Activated CD8-positive, alpha-beta memory T cell treated with anti-CD3 and anti-CD28 coated beads, Interleukin-2, amount 10 ng/mL, durations not matched to agents 7 days and 5 days (primary cell): ENCODE measurements around the gene ZNRF3. TPM values are rescaled to one million over a fixed set of nuclear protein-coding genes. Genes with fewer than 3 reads are reported as not detected.
"Not testable (repeated sequence)": the region's sequence is repeated elsewhere in the genome, so short reads cannot be mapped to it uniquely, and the experiment has no call there.

Source experiments
- ATAC-seq: fragments of 150-1000 bp; cut with Tn5 transposase; one replicate; pipeline ENCODE4 v1.10.0; 2021; ENCODE audit warnings: moderate library complexity
- CTCF ChIA-PET: fragments of 350-600 bp; sonication (Branson Sonifier 250); formaldehyde crosslinking; loops from one replicate; lab custom pipeline; 2021; ENCODE audit warnings: antibody characterized with exemption; lab: Charles Lee
- DNase-seq: peaks from one replicate; pipeline ENCODE4 v3.0.0-alpha.2; 2020
- H3K27ac Mint-ChIP-seq: one replicate; pipeline ENCODE4 v1.8.0; 2021; ENCODE audit warnings: mild to moderate bottlenecking, mixed read lengths
- H3K27me3 Mint-ChIP-seq: one replicate; pipeline ENCODE4 v1.8.0; 2021; ENCODE audit warnings: mixed read lengths
- H3K36me3 Mint-ChIP-seq: one replicate; pipeline ENCODE4 v1.8.0; 2021; ENCODE audit warnings: mild to moderate bottlenecking, mixed read lengths
- H3K4me1 Mint-ChIP-seq: one replicate; pipeline ENCODE4 v1.8.0; 2021; ENCODE audit warnings: mixed read lengths
- H3K4me3 Mint-ChIP-seq: one replicate; pipeline ENCODE4 v1.8.0; 2021; ENCODE audit warnings: mild to moderate bottlenecking, moderate library complexity, mixed read lengths
- H3K9me3 Mint-ChIP-seq: one replicate; pipeline ENCODE4 v1.8.0; 2022; ENCODE audit warnings: low read depth, mixed read lengths
- total RNA-seq, 2 experiments: library from RNA; stranded (reverse); gene quantifications; one replicate each; pipeline ENCODE4 v1.2.3, GENCODE V29; 2021

Gene ZNRF3
- total RNA-seq, 2 experiments from 2014 or later, result 0.26 to 0.79 TPM

- H3K36me3 Mint-ChIP-seq, result no peaks in the 10 kb centered on the region
- H3K27me3 Mint-ChIP-seq, result peaks cover 77% of the 10 kb centered on the region
- ATAC-seq (no peak), DNase-seq (no peak)
- H3K27ac Mint-ChIP-seq, result no peak overlapping the region
- H3K9me3 Mint-ChIP-seq, result no peaks in the 10 kb centered on the region
- H3K4me3 Mint-ChIP-seq, result no peak overlapping the region
- CTCF ChIA-PET, result interaction anchor here (1.7 to 2.1 kb wide), 2 partner anchors 9 to 176 kb away, joined by 6 to 12 read pairs; no protein-coding TSS in a partner anchor
- peaks cover 10% of the 10 kb centered on the region for H3K4me1 Mint-ChIP-seq
These were observed 148.0 kb downstream of the ZNRF3 start for GRCh38 chr22:29031227-29032011.

GRCh38 chr22:29032014-29032475 is 148.7 kb downstream of the ZNRF3 start:
- Mint-ChIP-seq H3K4me3 (no peak overlapping the region), H3K36me3 (no peaks in the 10 kb centered on the region), H3K27me3 (peaks cover 72% of the 10 kb centered on the region), H3K9me3 (no peaks in the 10 kb centered on the region), H3K27ac (no peak overlapping the region), H3K4me1 (peaks cover 10% of the 10 kb centered on the region)
- ATAC-seq (no peak), DNase-seq (no peak)
- CTCF ChIA-PET, result interaction anchor here (1.7 to 2.1 kb wide), 2 partner anchors 8 to 177 kb away, joined by 6 to 12 read pairs; no protein-coding TSS in a partner anchor

- DNase-seq (no peak), ATAC-seq (no peak)
- no peaks in the 10 kb centered on the region for H3K36me3 Mint-ChIP-seq
- H3K27me3 Mint-ChIP-seq, result peaks cover 70% of the 10 kb centered on the region
- H3K4me3 Mint-ChIP-seq, result no peak overlapping the region
- H3K4me1 Mint-ChIP-seq, result peaks cover 10% of the 10 kb centered on the region
- H3K9me3 Mint-ChIP-seq, result no peaks in the 10 kb centered on the region
- CTCF ChIA-PET, result interaction anchor here (2.1 kb wide), 1 partner anchor 177 kb away, joined by 6 read pairs; no protein-coding TSS in a partner anchor
- no peak overlapping the region for H3K27ac Mint-ChIP-seq
These were observed 149.2 kb downstream of the ZNRF3 start for GRCh38 chr22:29032584-29032983.

DNA sequence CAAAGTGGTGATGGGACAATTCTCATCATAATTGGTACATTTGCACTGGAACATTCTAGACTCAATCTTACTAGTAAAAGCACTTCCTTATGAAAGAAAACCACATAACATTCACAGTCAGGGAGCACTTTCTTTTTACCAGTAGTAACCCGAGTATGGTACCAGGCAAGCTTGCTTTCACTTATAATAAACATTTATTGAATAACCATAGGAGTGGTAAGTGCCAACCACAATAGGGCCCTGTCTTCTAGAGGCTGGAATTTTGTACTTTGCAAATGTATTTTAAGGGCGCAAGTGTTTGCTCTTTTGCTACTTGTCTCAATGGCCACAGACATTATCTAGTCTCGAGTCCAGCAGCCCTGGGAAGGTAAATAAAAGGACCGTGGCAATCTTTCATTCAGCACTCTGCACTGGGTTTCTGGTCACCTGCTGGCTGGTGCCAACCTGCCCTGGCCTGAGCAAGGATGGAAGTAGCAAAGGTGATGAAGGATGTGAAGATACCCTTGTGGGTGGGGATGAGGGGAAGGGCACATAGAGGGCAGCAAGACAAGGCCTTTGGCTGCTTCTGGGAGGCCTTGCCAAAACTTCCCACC is 154.1 kb downstream of the ZNRF3 start:
- Mint-ChIP-seq H3K4me3 (no peak overlapping the region), H3K9me3 (no peaks in the 10 kb centered on the region), H3K36me3 (no peaks in the 10 kb centered on the region), H3K27me3 (peaks cover 46% of the 10 kb centered on the region), H3K27ac (no peak overlapping the region), H3K4me1 (no peaks in the 10 kb centered on the region)
- CTCF ChIA-PET, result interaction anchor here (1.6 kb wide), 1 partner anchor 208 kb away, joined by 7 read pairs; no protein-coding TSS in a partner anchor
- DNase-seq, result no peak
- no peak for ATAC-seq

- Mint-ChIP-seq H3K9me3 (no peaks in the 10 kb centered on the region), H3K4me3 (no peak overlapping the region), H3K27me3 (peaks cover 38% of the 10 kb centered on the region), H3K36me3 (no peaks in the 10 kb centered on the region), H3K4me1 (no peaks in the 10 kb centered on the region), H3K27ac (no peak overlapping the region)
- CTCF ChIA-PET, result interaction anchor here (0.7 to 6.1 kb wide), 13 partner anchors 8 to 438 kb away, joined by 3 to 56 read pairs (median 7); partner anchors contain the start of genes KREMEN1 and ZNRF3
- no peak for DNase-seq
- no peak for ATAC-seq
These were observed 155.8 kb downstream of the ZNRF3 start for GRCh38 chr22:29039148-29039547.

DNA sequence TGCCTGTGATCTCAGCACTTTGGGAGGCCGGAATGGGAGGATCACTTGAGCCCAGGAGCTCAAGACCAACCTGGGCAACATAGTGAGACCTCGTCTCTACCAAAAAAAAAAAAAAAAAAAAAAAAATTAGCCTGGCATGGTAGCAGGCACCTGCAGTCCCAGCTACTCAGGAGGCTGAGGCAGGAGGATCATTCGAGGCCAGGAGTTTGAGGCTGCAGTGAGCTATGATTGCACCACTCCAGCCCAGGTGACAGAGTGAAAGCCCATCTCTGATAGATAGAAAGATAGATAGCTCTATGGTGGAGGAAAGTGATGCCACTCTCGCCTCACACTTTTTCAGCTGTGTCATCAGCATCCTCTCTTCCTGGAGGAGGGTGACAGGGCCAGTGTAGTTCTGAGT is 156.3 kb downstream of the ZNRF3 start:
- H3K36me3 Mint-ChIP-seq, H3K4me3 Mint-ChIP-seq, DNase-seq, H3K27ac Mint-ChIP-seq, H3K4me1 Mint-ChIP-seq, ATAC-seq, H3K9me3 Mint-ChIP-seq: not testable (repeated sequence)
- CTCF ChIA-PET, result interaction anchor here (0.7 to 6.1 kb wide), 18 partner anchors 8 to 439 kb away, joined by 3 to 56 read pairs (median 5); partner anchors contain the start of genes KREMEN1 and ZNRF3
- peaks cover 35% of the 10 kb centered on the region for H3K27me3 Mint-ChIP-seq

GRCh38 chr22:29040385-29041275 is 157.3 kb downstream of the ZNRF3 start:
- H3K36me3 Mint-ChIP-seq, result no peaks in the 10 kb centered on the region
- peak; percentile 71 for DNase-seq
- H3K27ac Mint-ChIP-seq, result no peak overlapping the region
- H3K9me3 Mint-ChIP-seq, result no peaks in the 10 kb centered on the region
- peaks cover 35% of the 10 kb centered on the region for H3K27me3 Mint-ChIP-seq
- CTCF ChIA-PET, result interaction anchor here (0.5 to 6.1 kb wide), 45 partner anchors 9 to 1021 kb away, joined by 3 to 56 read pairs (median 4); partner anchors contain the start of genes XBP1 and ZNRF3
- no peak for ATAC-seq
- H3K4me1 Mint-ChIP-seq, result no peaks in the 10 kb centered on the region
- no peak overlapping the region for H3K4me3 Mint-ChIP-seq

DNA sequence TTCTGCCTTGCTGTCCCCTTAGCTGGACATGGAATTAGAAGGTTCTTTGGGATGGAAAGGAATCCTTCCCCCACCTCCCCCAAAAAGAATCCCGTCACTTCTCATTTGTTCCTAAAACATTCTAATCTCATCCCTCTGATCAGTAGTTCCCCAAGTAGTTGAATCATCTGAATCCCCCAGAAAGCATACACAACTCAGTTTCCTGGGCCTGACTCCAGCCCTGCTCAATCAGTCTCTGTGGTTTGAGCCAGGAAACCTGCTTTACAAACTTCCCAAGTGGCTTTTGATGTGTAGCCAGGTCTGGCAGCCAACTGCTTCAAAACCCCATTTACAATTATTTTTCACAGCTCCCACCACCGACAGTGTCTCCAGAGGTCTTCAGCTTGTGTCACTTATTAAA is 158.0 kb downstream of the ZNRF3 start:
- no peaks in the 10 kb centered on the region for H3K9me3 Mint-ChIP-seq
- H3K36me3 Mint-ChIP-seq, result no peaks in the 10 kb centered on the region

GRCh38 chr22:29043906-29044575 is 160.7 kb downstream of the ZNRF3 start:
- Mint-ChIP-seq H3K27me3 (peaks cover 15% of the 10 kb centered on the region), H3K4me1 (no peaks in the 10 kb centered on the region), H3K4me3 (no peak overlapping the region), H3K36me3 (no peaks in the 10 kb centered on the region), H3K9me3 (no peaks in the 10 kb centered on the region), H3K27ac (no peak overlapping the region)
- ATAC-seq (no peak), DNase-seq (no peak)
- CTCF ChIA-PET, result interaction anchor here (0.5 to 6.1 kb wide), 6 partner anchors 9 to 445 kb away, joined by 3 to 56 read pairs (median 4); no protein-coding TSS in a partner anchor

More for the DNA sequence above, 158.0 kb downstream of the ZNRF3 start:
- ATAC-seq (no peak), DNase-seq (no peak)
- CTCF ChIA-PET, result interaction anchor here (0.7 to 6.1 kb wide), 29 partner anchors 10 to 1021 kb away, joined by 3 to 56 read pairs (median 4); partner anchors contain the start of genes XBP1 and ZNRF3
- Mint-ChIP-seq H3K4me3 (no peak overlapping the region), H3K27ac (no peak overlapping the region), H3K4me1 (no peaks in the 10 kb centered on the region), H3K27me3 (peaks cover 28% of the 10 kb centered on the region)

DNA sequence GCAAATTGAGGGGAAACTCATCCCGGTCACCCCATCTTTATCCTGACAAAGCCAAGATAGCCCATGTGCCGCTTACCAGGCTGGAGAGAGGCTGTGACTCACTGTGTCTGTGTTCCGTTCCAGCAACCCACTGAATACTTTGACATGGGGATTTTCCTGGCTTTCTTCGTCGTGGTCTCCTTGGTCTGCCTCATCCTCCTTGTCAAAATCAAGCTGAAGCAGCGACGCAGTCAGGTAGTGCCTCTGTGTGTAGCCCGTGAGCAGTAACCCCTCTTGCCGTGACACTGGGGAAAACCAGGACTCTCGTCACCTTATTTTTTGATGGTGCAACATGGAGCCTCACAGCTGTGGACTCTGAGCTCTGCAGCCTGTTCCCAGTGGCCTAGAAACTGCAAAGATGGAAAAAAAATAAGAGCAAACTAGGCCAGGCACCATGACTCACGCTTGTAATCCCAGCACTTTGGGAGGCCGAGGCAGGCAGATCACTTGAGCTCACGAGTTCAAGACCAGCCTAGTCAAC is 161.3 kb downstream of the ZNRF3 start:
- no peaks in the 10 kb centered on the region for H3K4me1 Mint-ChIP-seq

DNA sequence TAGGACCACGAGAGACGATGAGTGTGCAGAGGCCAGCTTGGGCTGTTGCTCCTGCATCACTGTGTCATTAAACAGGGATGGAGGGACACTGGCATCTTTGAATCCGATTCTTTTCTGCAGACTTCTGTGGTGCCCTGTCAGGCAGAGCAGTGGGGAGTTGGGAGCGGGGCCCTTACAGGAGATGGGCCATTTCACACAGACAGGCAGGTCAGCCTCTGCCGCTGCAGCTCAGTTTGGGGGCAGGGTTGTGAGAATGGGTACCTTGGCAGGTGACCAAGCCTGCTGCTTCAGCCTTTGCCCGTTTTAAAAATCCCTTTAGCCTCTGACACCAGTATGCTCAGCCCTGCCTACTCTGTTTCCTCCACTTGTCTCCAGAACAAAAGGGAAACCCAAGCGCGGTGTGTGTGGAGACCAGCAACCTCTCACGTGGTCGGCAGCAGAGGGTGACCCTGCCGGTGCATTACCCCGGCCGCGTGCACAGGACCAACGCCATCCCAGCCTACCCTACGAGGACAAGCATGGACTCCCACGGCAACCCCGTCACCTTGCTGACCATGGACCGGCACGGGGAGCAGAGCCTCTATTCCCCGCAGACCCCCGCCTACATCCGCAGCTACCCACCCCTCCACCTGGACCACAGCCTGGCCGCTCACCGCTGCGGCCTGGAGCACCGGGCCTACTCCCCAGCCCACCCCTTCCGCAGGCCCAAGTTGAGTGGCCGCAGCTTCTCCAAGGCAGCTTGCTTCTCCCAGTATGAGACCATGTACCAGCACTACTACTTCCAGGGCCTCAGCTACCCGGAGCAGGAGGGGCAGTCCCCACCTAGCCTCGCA is 165.7 kb downstream of the ZNRF3 start:
- Mint-ChIP-seq H3K36me3 (no peaks in the 10 kb centered on the region), H3K27ac (no peak overlapping the region), H3K27me3 (no peaks in the 10 kb centered on the region), H3K4me1 (no peaks in the 10 kb centered on the region), H3K4me3 (no peak overlapping the region), H3K9me3 (no peaks in the 10 kb centered on the region)
- ATAC-seq (no peak), DNase-seq (no peak)
- CTCF ChIA-PET, result interaction anchor here (1.5 kb wide), 1 partner anchor 196 kb away, joined by 3 read pairs; no protein-coding TSS in a partner anchor

More for the DNA sequence above, 161.3 kb downstream of the ZNRF3 start:
- no peak for ATAC-seq
- Mint-ChIP-seq H3K27ac (no peak overlapping the region), H3K4me3 (no peak overlapping the region), H3K27me3 (peaks cover 12% of the 10 kb centered on the region), H3K9me3 (no peaks in the 10 kb centered on the region), H3K36me3 (no peaks in the 10 kb centered on the region)
- CTCF ChIA-PET, result interaction anchor here (0.7 to 6.1 kb wide), 2 partner anchors 187 to 192 kb away, joined by 4 to 56 read pairs; no protein-coding TSS in a partner anchor
- DNase-seq, result no peak
